Measurements from ENCODE around the gene OR6B1. TPM values are rescaled to one million over a fixed set of nuclear protein-coding genes. Genes with fewer than 3 reads are reported as not detected.

OR6B1 gene
- total and polyA plus RNA-seq, 12 donors: under 0.01 TPM; not detected in 11

DNA sequence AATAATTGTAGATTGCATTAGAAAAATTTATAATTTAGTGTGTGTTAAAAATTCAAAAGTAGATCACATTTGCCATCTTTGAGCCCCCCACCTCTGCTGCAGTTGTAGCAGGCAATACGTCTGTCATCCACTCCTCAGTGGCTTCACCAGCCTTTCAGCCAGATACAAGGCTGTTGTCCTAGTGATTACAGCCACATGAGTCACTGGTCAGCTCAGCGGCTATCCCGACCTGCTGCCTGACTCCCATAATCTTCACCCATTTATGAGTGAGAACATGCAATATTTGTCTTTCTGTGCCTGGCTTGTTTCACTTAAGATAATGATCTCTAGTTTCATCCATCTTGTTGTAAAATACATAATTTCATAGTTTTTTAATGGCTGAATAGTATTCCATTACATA is 57.8 kb downstream of the OR6B1 start:
- peak in 5 of 7 donors; percentile 31 to 53 (median 44) for DNase-seq
- no peaks in the 10 kb centered on the region for H3K4me1 ChIP-seq (replicated peaks in 1 of 2)
- H3K4me3 ChIP-seq: no peak overlapping the region
- no peak overlapping the region for H3K27ac ChIP-seq
- WGBS, 4 donors: 32 to 54% (median 44%) methylated on average over 3 of the region's 3 CpGs
- peaks cover 3% of the 10 kb centered on the region for H3K27me3 ChIP-seq
- TF ChIP-seq, protein P1, sequence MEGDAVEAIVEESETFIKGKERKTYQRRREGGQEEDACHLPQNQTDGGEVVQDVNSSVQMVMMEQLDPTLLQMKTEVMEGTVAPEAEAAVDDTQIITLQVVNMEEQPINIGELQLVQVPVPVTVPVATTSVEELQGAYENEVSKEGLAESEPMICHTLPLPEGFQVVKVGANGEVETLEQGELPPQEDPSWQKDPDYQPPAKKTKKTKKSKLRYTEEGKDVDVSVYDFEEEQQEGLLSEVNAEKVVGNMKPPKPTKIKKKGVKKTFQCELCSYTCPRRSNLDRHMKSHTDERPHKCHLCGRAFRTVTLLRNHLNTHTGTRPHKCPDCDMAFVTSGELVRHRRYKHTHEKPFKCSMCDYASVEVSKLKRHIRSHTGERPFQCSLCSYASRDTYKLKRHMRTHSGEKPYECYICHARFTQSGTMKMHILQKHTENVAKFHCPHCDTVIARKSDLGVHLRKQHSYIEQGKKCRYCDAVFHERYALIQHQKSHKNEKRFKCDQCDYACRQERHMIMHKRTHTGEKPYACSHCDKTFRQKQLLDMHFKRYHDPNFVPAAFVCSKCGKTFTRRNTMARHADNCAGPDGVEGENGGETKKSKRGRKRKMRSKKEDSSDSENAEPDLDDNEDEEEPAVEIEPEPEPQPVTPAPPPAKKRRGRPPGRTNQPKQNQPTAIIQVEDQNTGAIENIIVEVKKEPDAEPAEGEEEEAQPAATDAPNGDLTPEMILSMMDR (IDR thresholded peaks at IDR 0.05): no peak
- TF ChIP-seq POLR2A (IDR thresholded peaks at IDR 0.05): no peak
- intact Hi-C loops (cut with DNase I): no loop called here
- H3K9me3 ChIP-seq (replicated peaks in 1 of 3): no peaks in the 10 kb centered on the region
- H3K36me3 ChIP-seq (replicated peaks in 1 of 2): no peaks in the 10 kb centered on the region

Other genes with a start within 250 kb of the OR6B1 start
- gene CTAGE6, start 242.6 kb upstream of the OR6B1 start, total RNA-seq: 1 to 10 TPM in 4 of 9 donors, under 1 TPM in 3, not detected in 2; 0.28 to 3.6 (median 1.1) TPM
- gene CTAGE6, start 242.6 kb upstream of the OR6B1 start, polyA plus RNA-seq: under 1 TPM; 0.07 to 0.24 (median 0.13) TPM
- 100 to 1,000 TPM; 105 to 177 (median 124) TPM for gene TCAF1, start 98.1 kb upstream of the OR6B1 start, total RNA-seq
- 100 to 1,000 TPM in 1 of 3 donors, 10 to 100 TPM in 2; 41.3 to 102 (median 63.3) TPM for gene TCAF1, start 98.1 kb upstream of the OR6B1 start, polyA plus RNA-seq
- gene OR2F2, start 65.1 kb upstream of the OR6B1 start, total RNA-seq: not detected
- gene OR2F2, start 65.1 kb upstream of the OR6B1 start, polyA plus RNA-seq: not detected
- gene OR2F1, start 45.5 kb upstream of the OR6B1 start, total RNA-seq: under 1 TPM in 1 of 9 donors, not detected in 8; 0.06 TPM
- gene OR2F1, start 45.5 kb upstream of the OR6B1 start, polyA plus RNA-seq: not detected
- under 1 TPM in 1 of 9 donors, not detected in 8; under 0.01 TPM for gene OR2A5, start 48.6 kb downstream of the OR6B1 start, total RNA-seq
- gene OR2A5, start 48.6 kb downstream of the OR6B1 start, polyA plus RNA-seq: not detected
- gene OR2A25, start 69.5 kb downstream of the OR6B1 start, total RNA-seq: not detected
- not detected for gene OR2A25, start 69.5 kb downstream of the OR6B1 start, polyA plus RNA-seq
- not detected for gene OR2A12, start 86.0 kb downstream of the OR6B1 start, total RNA-seq
- gene OR2A12, start 86.0 kb downstream of the OR6B1 start, polyA plus RNA-seq: not detected
- gene OR2A2, start 109.3 kb downstream of the OR6B1 start, total RNA-seq: not detected
- gene OR2A2, start 109.3 kb downstream of the OR6B1 start, polyA plus RNA-seq: not detected
- gene OR2A14, start 122.9 kb downstream of the OR6B1 start, total RNA-seq: not detected
- not detected for gene OR2A14, start 122.9 kb downstream of the OR6B1 start, polyA plus RNA-seq
- 1 to 10 TPM in 1 of 9 donors, under 1 TPM in 5, not detected in 3; 0.23 to 2.3 (median 0.35) TPM for gene CTAGE4, start 183.1 kb downstream of the OR6B1 start, total RNA-seq
- gene CTAGE4, start 183.1 kb downstream of the OR6B1 start, polyA plus RNA-seq: 1 to 10 TPM in 1 of 3 donors, under 1 TPM in 1, not detected in 1; 0.88 to 1.1 TPM
- 1 to 10 TPM in 7 of 9 donors, under 1 TPM in 2; 0.44 to 2.9 (median 1.1) TPM for gene ARHGEF35, start 195.5 kb downstream of the OR6B1 start, total RNA-seq
- 1 to 10 TPM; 1.5 to 2.8 (median 1.8) TPM for gene ARHGEF35, start 195.5 kb downstream of the OR6B1 start, polyA plus RNA-seq
- gene OR2A42, start 239.3 kb downstream of the OR6B1 start, total RNA-seq: under 1 TPM in 3 of 9 donors, not detected in 6; 0.11 to 0.18 (median 0.14) TPM
- gene OR2A42, start 239.3 kb downstream of the OR6B1 start, polyA plus RNA-seq: under 1 TPM; 0.07 to 0.16 (median 0.11) TPM